CD4-positive, alpha-beta T cell (primary cell): ENCODE results near the gene CACNA2D2. TPM values are rescaled to one million over a fixed set of nuclear protein-coding genes. Genes with fewer than 3 reads are reported as not detected.

Experiments used
- ATAC-seq: fragments of 200-7000 bp; cut with Tn5 transposase; one replicate; pipeline ENCODE4 v1.10.0; 2022; ENCODE audit warnings: mild to moderate bottlenecking; ENCODE audit not compliant: poor library complexity
- CTCF ChIA-PET: fragments of 350-600 bp; sonication (Branson Sonifier 250); formaldehyde crosslinking; loops from one replicate; lab custom pipeline; 2021; ENCODE audit warnings: antibody characterized with exemption, inconsistent platforms; lab: Charles Lee
- POLR2A ChIA-PET: fragments of 350-600 bp; sonication (Branson Sonifier 250); formaldehyde crosslinking; loops from one replicate; lab custom pipeline; 2021; ENCODE audit warnings: antibody characterized with exemption, inconsistent platforms; lab: Charles Lee
- DNase-seq, 14 experiments: peaks; one replicate each; pipeline ENCODE4 v3.0.0-alpha.2; 2013 to 2020; ENCODE audit warnings: mixed read lengths in 2 of 14
- H3K27ac ChIP-seq, 2 donors: one replicate each; pipeline versions ENCODE4 v1.5.1 to v1.7.0; 2013; ENCODE audit warnings: low read length in 2 of 2, low read depth in 1 of 2, mild to moderate bottlenecking in 1 of 2
- H3K27me3 ChIP-seq, 2 experiments: 1 replicate in 1 of 2; 2 replicates in 1 of 2; pipeline versions ENCODE4 v1.6.1 to v1.7.0; 2013; ENCODE audit warnings: low read length in 2 of 2, control low read depth in 1 of 2, mild to moderate bottlenecking in 1 of 2, moderate library complexity in 1 of 2; ENCODE audit not compliant: insufficient read depth in 2 of 2, control insufficient read depth in 1 of 2
- H3K36me3 ChIP-seq: one replicate; pipeline ENCODE4 v1.6.1; 2013; ENCODE audit warnings: low read length, control low read depth; ENCODE audit not compliant: insufficient read depth
- H3K4me1 ChIP-seq: one replicate; pipeline ENCODE4 v1.6.1; 2013; ENCODE audit warnings: low read length, control low read depth; ENCODE audit not compliant: insufficient read depth
- H3K4me3 ChIP-seq: one replicate; pipeline ENCODE4 v1.5.1; 2013; ENCODE audit warnings: mild to moderate bottlenecking, low read length, moderate library complexity
- H3K9me3 ChIP-seq, 2 experiments: 1 replicate in 1 of 2; 2 replicates in 1 of 2; pipeline versions ENCODE4 v1.6.1 to v1.7.0; 2013; ENCODE audit warnings: low read length in 2 of 2, mild to moderate bottlenecking in 2 of 2, control low read depth in 1 of 2, moderate library complexity in 1 of 2; ENCODE audit not compliant: control insufficient read depth in 1 of 2, insufficient read depth in 1 of 2
- H3K27ac Mint-ChIP-seq: one replicate; pipeline ENCODE4 v1.8.0; 2020; ENCODE audit warnings: mixed read lengths
- H3K27me3 Mint-ChIP-seq: one replicate; pipeline ENCODE4 v1.8.0; 2021; ENCODE audit warnings: mixed read lengths
- H3K36me3 Mint-ChIP-seq: one replicate; pipeline ENCODE4 v1.8.0; 2021; ENCODE audit warnings: low read depth, mixed read lengths
- H3K4me1 Mint-ChIP-seq: one replicate; pipeline ENCODE4 v1.8.0; 2021; ENCODE audit warnings: low read depth, mixed read lengths
- H3K4me3 Mint-ChIP-seq: one replicate; pipeline ENCODE4 v1.8.0; 2020; ENCODE audit warnings: mild to moderate bottlenecking, mixed read lengths
- H3K9me3 Mint-ChIP-seq: one replicate; pipeline ENCODE4 v1.8.0; 2020; ENCODE audit warnings: mixed read lengths
- intact Hi-C, 2 experiments: fragments of 100-400 bp; cut with DNase I in 1 of 2; cut with micrococcal nuclease in 1 of 2; formaldehyde crosslinking; loops; one replicate each; pipeline versions ENCODE4 v1.15.1 to v1.9.0; 2023 to 2025; cut with DNase I, micrococcal nuclease
- total RNA-seq, 174 experiments: library from RNA in 2 of 174; stranded (reverse) in 2 of 174; gene quantifications; one replicate each; pipeline ENCODE4 v1.2.3 and lab custom pipeline; 2021 to 2026
- TF ChIP-seq, protein P1 (sequence below): fragments of 200-600 bp; IDR thresholded peaks from one replicate; pipeline ENCODE4 v1.8.0; 2022; ENCODE audit warnings: antibody characterized with exemption, mild to moderate bottlenecking

The CACNA2D2 gene
- total RNA-seq, 2 experiments from 2014 or later, result 2.5 to 3.8 TPM

DNA sequence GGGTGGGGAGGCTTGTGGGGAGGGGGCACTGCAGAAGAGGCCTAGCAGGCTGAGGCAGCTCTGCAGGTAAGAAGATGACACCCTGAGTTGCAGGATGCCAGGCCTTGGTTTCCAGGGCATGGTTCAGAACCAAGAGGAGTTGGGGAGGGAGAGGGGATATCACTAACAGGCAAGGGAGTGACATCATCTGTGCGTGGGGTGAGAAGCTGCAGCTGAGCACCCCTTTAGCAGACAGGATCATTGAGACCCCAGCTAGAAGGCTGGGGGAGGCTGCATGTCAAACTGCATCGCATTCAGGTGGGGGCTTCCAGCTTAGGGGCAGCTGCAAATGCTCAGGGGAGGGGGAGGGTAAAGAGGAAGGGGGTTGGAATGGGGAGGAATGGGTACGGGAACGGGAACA, 23.0 kb downstream of the CACNA2D2 start:
- Histone ChIP-seq H3K4me1 (peaks cover 20% of the 10 kb centered on the region), H3K4me3 (no peak overlapping the region), H3K9me3 (no peaks in the 10 kb centered on the region), H3K27me3 (no peaks in the 10 kb centered on the region), H3K27ac (no peak overlapping the region), H3K36me3 (no peaks in the 10 kb centered on the region)
- H3K36me3 Mint-ChIP-seq, result no peaks in the 10 kb centered on the region
- ChIA-PET CTCF (interaction anchor here (0.6 kb wide), 1 partner anchor 1461 kb away, joined by 3 read pairs; the partner anchor contains the start of gene RRP9), POLR2A (no interaction called here)
- peak overlapping the region; percentile 49 for H3K27ac Mint-ChIP-seq
- H3K4me3 Mint-ChIP-seq, result no peak overlapping the region
- DNase-seq, result no peak
- peaks cover 20% of the 10 kb centered on the region for H3K4me1 Mint-ChIP-seq
- ATAC-seq, result no peak
- no peaks in the 10 kb centered on the region for H3K9me3 Mint-ChIP-seq
- TF ChIP-seq, protein P1, sequence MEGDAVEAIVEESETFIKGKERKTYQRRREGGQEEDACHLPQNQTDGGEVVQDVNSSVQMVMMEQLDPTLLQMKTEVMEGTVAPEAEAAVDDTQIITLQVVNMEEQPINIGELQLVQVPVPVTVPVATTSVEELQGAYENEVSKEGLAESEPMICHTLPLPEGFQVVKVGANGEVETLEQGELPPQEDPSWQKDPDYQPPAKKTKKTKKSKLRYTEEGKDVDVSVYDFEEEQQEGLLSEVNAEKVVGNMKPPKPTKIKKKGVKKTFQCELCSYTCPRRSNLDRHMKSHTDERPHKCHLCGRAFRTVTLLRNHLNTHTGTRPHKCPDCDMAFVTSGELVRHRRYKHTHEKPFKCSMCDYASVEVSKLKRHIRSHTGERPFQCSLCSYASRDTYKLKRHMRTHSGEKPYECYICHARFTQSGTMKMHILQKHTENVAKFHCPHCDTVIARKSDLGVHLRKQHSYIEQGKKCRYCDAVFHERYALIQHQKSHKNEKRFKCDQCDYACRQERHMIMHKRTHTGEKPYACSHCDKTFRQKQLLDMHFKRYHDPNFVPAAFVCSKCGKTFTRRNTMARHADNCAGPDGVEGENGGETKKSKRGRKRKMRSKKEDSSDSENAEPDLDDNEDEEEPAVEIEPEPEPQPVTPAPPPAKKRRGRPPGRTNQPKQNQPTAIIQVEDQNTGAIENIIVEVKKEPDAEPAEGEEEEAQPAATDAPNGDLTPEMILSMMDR, result no peak
- intact Hi-C loops, result no loop called here
- no peaks in the 10 kb centered on the region for H3K27me3 Mint-ChIP-seq

DNA sequence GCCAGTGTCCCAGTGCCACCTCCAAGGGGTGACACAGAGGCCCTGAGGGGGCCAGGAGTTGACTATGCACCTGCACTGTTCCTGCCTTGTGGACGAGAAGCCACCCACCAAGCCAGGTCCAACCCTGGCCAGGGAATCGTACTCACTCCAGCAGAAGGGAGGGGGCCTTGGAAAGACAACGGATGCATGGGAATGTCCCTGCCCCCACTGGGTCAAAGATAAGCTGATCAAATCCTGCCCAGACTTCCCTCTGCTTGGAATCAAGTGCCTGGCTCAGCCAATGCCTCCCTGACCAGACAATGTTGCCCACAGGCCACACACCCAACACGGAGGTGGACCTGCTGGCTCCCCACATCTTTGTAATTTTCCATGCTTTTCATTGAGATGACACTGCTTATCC, 23.9 kb downstream of the CACNA2D2 start:
- no peak for ATAC-seq
- intact Hi-C loops, result no loop called here
- TF ChIP-seq, protein P1, result no peak
- peaks cover 20% of the 10 kb centered on the region for H3K4me1 Mint-ChIP-seq
- ChIA-PET POLR2A (no interaction called here), CTCF (no interaction called here)
- DNase-seq, result no peak
- Histone ChIP-seq H3K4me1 (peaks cover 20% of the 10 kb centered on the region), H3K27me3 (no peaks in the 10 kb centered on the region), H3K36me3 (no peaks in the 10 kb centered on the region), H3K4me3 (no peak overlapping the region), H3K9me3 (no peaks in the 10 kb centered on the region), H3K27ac (no peak overlapping the region)
- no peaks in the 10 kb centered on the region for H3K9me3 Mint-ChIP-seq
- no peaks in the 10 kb centered on the region for H3K27me3 Mint-ChIP-seq
- peak overlapping the region; percentile 31 for H3K27ac Mint-ChIP-seq
- no peak overlapping the region for H3K4me3 Mint-ChIP-seq
- no peaks in the 10 kb centered on the region for H3K36me3 Mint-ChIP-seq

DNA sequence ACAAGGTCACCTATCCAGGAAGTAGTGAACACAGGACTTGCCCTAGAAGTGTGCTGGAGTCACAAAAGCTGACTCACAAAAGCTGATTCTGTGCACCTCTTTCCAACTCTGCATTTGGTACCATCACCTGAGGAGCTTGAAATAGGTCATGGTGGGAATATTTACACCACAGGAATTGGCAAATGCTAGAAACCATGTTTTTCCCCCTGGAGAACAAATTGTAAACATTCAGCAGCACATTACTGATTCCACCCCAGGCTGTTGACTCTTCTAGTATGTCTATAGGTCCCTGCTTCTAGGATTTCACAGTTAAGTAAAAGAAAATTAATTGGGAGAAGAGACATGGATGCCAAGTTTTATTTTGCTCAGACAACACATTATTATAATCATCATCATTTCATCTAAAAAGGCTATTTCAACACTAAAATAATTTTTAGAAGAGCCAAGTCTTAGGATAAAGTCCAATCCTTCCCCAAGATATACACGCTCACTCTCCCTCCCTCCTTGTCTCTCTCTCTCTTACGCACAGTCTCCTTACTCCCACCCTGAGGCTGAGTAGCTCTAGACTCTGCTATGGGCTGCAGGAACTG, 24.7 kb downstream of the CACNA2D2 start:
- no peaks in the 10 kb centered on the region for H3K9me3 Mint-ChIP-seq
- ATAC-seq (no peak), DNase-seq (no peak)
- Histone ChIP-seq H3K27me3 (no peaks in the 10 kb centered on the region), H3K4me1 (peaks cover 27% of the 10 kb centered on the region), H3K27ac (no peak overlapping the region), H3K36me3 (no peaks in the 10 kb centered on the region), H3K9me3 (no peaks in the 10 kb centered on the region), H3K4me3 (no peak overlapping the region)
- H3K27ac Mint-ChIP-seq, result peak overlapping the region; percentile 31
- TF ChIP-seq, protein P1, result no peak
- ChIA-PET POLR2A (no interaction called here), CTCF (interaction anchor here (0.5 kb wide), 1 partner anchor 1118 kb away, joined by 4 read pairs; no protein-coding TSS in a partner anchor)
- H3K36me3 Mint-ChIP-seq, result no peaks in the 10 kb centered on the region
- H3K27me3 Mint-ChIP-seq, result no peaks in the 10 kb centered on the region
- intact Hi-C loops, result no loop called here
- no peak overlapping the region for H3K4me3 Mint-ChIP-seq
- H3K4me1 Mint-ChIP-seq, result peaks cover 20% of the 10 kb centered on the region
